MM.1S (cell line): Measurements from ENCODE around the gene HGS.

ENCODE experiments used
- EZH2phosphoT487 ChIP-seq: fragments of 300-600 bp; sonication (generic); IDR thresholded peaks from 2 replicates; pipeline ENCODE4 v1.6.1; 2018; ENCODE audit warnings: antibody characterized with exemption, low read length
- TF ChIP-seq, protein P1 (sequence below): fragments of 300-600 bp; sonication (generic); IDR thresholded peaks from 2 replicates; pipeline ENCODE4 v1.5.1; 2016; ENCODE audit warnings: antibody characterized with exemption, low read length, mixed read lengths

DNA sequence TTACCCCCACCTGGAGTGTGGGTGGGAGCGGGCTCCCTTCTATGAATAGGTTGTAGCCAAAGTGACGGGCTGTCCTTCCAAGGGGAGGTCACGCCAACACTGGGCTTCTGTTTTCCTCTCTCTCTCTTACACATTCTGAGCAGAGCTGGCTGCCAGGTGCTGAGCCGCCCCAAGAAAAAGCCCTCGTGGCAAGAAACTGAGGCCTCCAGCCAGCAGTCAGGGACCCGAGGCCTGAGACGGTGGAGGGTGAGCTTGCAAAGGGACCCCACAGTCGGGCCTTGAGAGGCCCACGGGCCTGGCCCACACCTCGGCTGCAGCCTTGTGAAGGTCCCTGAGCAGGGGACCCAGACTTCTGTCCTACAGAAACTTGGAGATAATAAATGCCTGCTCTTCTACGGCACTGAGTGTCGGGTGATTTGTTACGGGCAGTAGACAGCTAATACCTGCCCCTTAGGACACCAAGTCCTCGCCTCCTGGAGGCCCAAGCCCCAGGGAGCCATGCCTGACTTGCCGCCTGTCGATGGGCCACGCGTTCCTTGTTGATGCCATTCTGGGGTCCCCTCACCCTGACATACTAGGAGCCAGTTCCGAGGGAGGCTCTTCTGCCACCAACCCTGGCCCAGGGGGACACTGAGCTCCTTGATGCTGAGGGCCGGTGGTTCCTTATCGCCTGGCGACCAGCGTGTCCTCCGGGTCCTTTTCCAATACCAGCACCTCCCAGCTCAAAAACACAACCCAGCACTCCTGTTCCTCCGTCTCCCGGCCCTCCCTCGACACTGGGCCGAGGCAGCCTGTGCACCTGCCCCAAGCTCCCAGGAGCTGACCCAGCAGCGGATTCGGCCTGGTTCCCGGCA is 54.4 kb downstream of the HGS start:
- TF ChIP-seq, protein P1, sequence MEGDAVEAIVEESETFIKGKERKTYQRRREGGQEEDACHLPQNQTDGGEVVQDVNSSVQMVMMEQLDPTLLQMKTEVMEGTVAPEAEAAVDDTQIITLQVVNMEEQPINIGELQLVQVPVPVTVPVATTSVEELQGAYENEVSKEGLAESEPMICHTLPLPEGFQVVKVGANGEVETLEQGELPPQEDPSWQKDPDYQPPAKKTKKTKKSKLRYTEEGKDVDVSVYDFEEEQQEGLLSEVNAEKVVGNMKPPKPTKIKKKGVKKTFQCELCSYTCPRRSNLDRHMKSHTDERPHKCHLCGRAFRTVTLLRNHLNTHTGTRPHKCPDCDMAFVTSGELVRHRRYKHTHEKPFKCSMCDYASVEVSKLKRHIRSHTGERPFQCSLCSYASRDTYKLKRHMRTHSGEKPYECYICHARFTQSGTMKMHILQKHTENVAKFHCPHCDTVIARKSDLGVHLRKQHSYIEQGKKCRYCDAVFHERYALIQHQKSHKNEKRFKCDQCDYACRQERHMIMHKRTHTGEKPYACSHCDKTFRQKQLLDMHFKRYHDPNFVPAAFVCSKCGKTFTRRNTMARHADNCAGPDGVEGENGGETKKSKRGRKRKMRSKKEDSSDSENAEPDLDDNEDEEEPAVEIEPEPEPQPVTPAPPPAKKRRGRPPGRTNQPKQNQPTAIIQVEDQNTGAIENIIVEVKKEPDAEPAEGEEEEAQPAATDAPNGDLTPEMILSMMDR, result no peak
- TF ChIP-seq EZH2phosphoT487, result no peak
